ENCODE results near the gene KRTAP2-3. TPM values are rescaled to one million over a fixed set of nuclear protein-coding genes. Genes with fewer than 3 reads are reported as not detected.
A peak's percentile ranks its signal among the peaks of the same experiment; 100 is the strongest.
"Not testable (repeated sequence)": the region's sequence is repeated elsewhere in the genome, so short reads cannot be mapped to it uniquely, and the experiment has no call there.

The KRTAP2-3 gene
- total RNA-seq, 1 experiment from 2014 or later: 6.3 TPM

DNA sequence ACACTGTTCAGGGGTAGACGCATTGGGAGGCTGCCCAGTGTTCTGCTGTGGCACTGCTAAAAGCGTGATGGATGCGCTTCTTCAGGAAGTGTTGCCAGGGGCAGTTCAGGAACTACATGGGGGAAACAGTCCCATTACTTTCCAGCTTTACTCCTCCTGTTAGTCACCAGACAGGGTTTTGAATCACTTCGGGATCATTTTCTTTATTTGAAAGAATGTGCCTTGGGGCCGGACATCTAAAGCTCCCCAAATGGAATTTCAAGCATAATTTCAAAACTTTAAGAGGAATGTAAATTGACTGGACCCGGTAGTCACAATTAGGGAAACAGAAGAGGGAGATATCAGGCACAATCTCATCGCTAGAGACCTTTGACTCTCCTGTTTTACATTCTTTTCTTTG is 11.5 kb downstream of the KRTAP2-3 start:
- ATAC-seq (no peak), DNase-seq (ENCODE audit: low read depth, low spot score) (no peak)
- Histone ChIP-seq H3K4me2 (ENCODE audit: low read length) (no peak overlapping the region), H3K4me3 (replicated peaks in 1 of 2; ENCODE audit: low read depth in 1 of 2, low read length in 2 of 2) (no peak overlapping the region), H3K79me2 (ENCODE audit: insufficient read depth, low read length) (no peaks in the 10 kb centered on the region), H3K9me2 (ENCODE audit: insufficient read depth) (no peaks in the 10 kb centered on the region), H2AFZ (ENCODE audit: low read depth, low read length, poor library complexity, severe bottlenecking) (peak overlapping the region; percentile 86), H4K20me1 (ENCODE audit: insufficient read depth) (no peaks in the 10 kb centered on the region), H3K4me1 (ENCODE audit: control insufficient read depth in 1 of 2, insufficient read depth in 2 of 2, low read length in 2 of 2) (no peaks in the 10 kb centered on the region; a peak in 1 of 4 replicates), H3K27ac (ENCODE audit: low read depth, low read length) (no peak overlapping the region), H3K27me3 (ENCODE audit: insufficient read depth, low read length) (no peaks in the 10 kb centered on the region), H3K9ac (ENCODE audit: low read length) (no peak overlapping the region), H3K36me3 (ENCODE audit: control insufficient read depth in 1 of 2, insufficient read depth in 2 of 2, low read length in 2 of 2) (peaks cover 0 to 8% of the 10 kb centered on the region in 2 experiments; a peak in 1 of 4 replicates), H3K9me3 (ENCODE audit: control insufficient read depth in 1 of 2, insufficient read depth in 1 of 2, low read depth in 1 of 2, low read length in 2 of 2) (peaks cover 0 to 8% of the 10 kb centered on the region in 2 experiments; a peak in 1 of 4 replicates)
- BruUV-seq (replicated peaks): no TSS peak
- ChIA-PET CTCF (no interaction called here), POLR2A (no interaction called here), RAD21 (ENCODE audit: low non-redundant PET in 1 of 2, low total read pairs in 2 of 2, uncharacterized antibody in 2 of 2, unreplicated experiment in 2 of 2) (no interaction called here)
- intact Hi-C loops (cut with micrococcal nuclease): no loop called here
- TF ChIP-seq TCF7L2 (IDR thresholded peaks at IDR 0.05; ENCODE audit: borderline replicate concordance, extremely low read depth, insufficient read depth, insufficient read length) (no peak), POLR2AphosphoS5 (IDR thresholded peaks at IDR 0.05; ENCODE audit: low read depth, low read length) (no peak), EZH2 (IDR thresholded peaks at IDR 0.05) (no peak), CEBPB (IDR thresholded peaks at IDR 0.05; ENCODE audit: low read depth) (no peak)
- TF ChIP-seq, protein P1, sequence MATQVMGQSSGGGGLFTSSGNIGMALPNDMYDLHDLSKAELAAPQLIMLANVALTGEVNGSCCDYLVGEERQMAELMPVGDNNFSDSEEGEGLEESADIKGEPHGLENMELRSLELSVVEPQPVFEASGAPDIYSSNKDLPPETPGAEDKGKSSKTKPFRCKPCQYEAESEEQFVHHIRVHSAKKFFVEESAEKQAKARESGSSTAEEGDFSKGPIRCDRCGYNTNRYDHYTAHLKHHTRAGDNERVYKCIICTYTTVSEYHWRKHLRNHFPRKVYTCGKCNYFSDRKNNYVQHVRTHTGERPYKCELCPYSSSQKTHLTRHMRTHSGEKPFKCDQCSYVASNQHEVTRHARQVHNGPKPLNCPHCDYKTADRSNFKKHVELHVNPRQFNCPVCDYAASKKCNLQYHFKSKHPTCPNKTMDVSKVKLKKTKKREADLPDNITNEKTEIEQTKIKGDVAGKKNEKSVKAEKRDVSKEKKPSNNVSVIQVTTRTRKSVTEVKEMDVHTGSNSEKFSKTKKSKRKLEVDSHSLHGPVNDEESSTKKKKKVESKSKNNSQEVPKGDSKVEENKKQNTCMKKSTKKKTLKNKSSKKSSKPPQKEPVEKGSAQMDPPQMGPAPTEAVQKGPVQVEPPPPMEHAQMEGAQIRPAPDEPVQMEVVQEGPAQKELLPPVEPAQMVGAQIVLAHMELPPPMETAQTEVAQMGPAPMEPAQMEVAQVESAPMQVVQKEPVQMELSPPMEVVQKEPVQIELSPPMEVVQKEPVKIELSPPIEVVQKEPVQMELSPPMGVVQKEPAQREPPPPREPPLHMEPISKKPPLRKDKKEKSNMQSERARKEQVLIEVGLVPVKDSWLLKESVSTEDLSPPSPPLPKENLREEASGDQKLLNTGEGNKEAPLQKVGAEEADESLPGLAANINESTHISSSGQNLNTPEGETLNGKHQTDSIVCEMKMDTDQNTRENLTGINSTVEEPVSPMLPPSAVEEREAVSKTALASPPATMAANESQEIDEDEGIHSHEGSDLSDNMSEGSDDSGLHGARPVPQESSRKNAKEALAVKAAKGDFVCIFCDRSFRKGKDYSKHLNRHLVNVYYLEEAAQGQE (IDR thresholded peaks at IDR 0.05; ENCODE audit: low read depth): no peak

DNA sequence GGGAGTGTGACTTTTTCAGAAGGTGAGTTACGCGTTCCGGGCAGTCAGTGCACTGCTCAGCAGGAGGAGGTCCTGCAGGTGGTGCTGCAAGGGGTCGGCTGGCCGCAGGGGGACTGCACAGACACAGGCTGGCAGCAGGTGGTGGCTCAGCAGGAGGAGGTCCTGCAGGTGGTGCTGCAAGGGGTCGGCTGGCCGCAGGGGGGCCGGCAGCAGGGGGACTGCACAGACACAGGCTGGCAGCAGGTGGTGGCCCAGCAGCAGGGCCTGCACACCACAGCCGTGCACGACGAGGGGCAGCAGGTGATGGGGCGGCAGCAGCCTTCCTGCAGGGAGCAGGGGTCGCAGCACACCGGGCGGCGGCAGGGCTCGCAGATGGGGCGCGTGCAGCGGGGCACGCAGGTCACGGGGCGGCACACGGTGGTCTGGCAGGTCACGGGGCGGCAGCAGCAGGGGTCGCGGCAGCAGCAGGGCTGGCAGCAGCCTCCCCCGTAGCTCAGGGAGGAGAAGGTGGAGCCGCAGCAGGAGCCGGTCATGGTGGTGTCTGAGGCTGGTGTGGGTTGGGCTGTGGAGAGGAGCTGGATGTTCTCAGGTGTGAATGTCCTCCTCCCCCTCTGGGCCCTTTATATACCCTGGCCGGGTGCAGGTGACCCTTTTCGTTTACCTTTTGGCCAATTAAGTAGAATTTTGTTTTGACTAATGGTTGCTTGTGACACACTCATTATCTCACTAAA is 13.0 kb downstream of the KRTAP2-3 start, which contains the start of gene KRTAP2-1:
Gene KRTAP2-1, minus strand, starts transcription at position 582 of the 731 bp plus-strand sequence. Its CDS starts 49 bp downstream, at position 533.
- BruUV-seq (replicated peaks); H3K27ac ChIP-seq (ENCODE audit: low read depth, low read length); H3K9me2 ChIP-seq (ENCODE audit: insufficient read depth); H3K9ac ChIP-seq (ENCODE audit: low read length); H3K4me2 ChIP-seq (ENCODE audit: low read length); H3K4me3 ChIP-seq (replicated peaks in 1 of 2; ENCODE audit: low read depth in 1 of 2, low read length in 2 of 2); H3K79me2 ChIP-seq (ENCODE audit: insufficient read depth, low read length); intact Hi-C loops (cut with micrococcal nuclease); POLR2A ChIA-PET; H3K27me3 ChIP-seq (ENCODE audit: insufficient read depth, low read length); H2AFZ ChIP-seq (ENCODE audit: low read depth, low read length, poor library complexity, severe bottlenecking); H3K9me3 ChIP-seq (ENCODE audit: control insufficient read depth in 1 of 2, insufficient read depth in 1 of 2, low read depth in 1 of 2, low read length in 2 of 2); ATAC-seq; H3K4me1 ChIP-seq (ENCODE audit: control insufficient read depth in 1 of 2, insufficient read depth in 2 of 2, low read length in 2 of 2); DNase-seq (ENCODE audit: low read depth, low spot score); RAD21 ChIA-PET (ENCODE audit: low non-redundant PET in 1 of 2, low total read pairs in 2 of 2, uncharacterized antibody in 2 of 2, unreplicated experiment in 2 of 2); H4K20me1 ChIP-seq (ENCODE audit: insufficient read depth); CTCF ChIA-PET: not testable (repeated sequence)
- peaks cover 0 to 11% of the 10 kb centered on the region in 2 experiments; a peak in 1 of 4 replicates for H3K36me3 ChIP-seq (ENCODE audit: control insufficient read depth in 1 of 2, insufficient read depth in 2 of 2, low read length in 2 of 2)

All from HCT116 (cell line).